ENCODE measurements around the gene SYNGR3. TPM values are rescaled to one million over a fixed set of nuclear protein-coding genes. Genes with fewer than 3 reads are reported as not detected.

SYNGR3 gene
- total RNA-seq, 1 experiment from 2014 or later: 11.9 TPM

- H4K20me1 ChIP-seq (ENCODE audit: control insufficient read depth, insufficient read depth, insufficient read length): no peaks in the 10 kb centered on the region
- Mint-ChIP-seq H3K36me3 (ENCODE audit: insufficient read depth in 1 of 3, low read depth in 3 of 3) (no peaks in the 10 kb centered on the region), H3K4me1 (peaks cover 7 to 8% of the 10 kb centered on the region in 2 experiments), H3K27me3 (ENCODE audit: low read depth) (peaks cover 25% of the 10 kb centered on the region), H3K9me3 (no peaks in the 10 kb centered on the region), H3K27ac (no peak overlapping the region), H3K4me3 (no peak overlapping the region)
- H3K23ac ChIP-seq (ENCODE audit: insufficient read length, low read depth, low read length): no peak overlapping the region
- no peak overlapping the region for H2BK15ac ChIP-seq (ENCODE audit: low read depth, low read length)
- H3K23me2 ChIP-seq (ENCODE audit: insufficient read length, low read depth, low read length, poor library complexity, severe bottlenecking): peaks cover 3% of the 10 kb centered on the region
- DNase-seq: no peak
- no CpG with 5 or more reads among the region's 22 CpGs for WGBS (ENCODE audit: extremely low coverage, insufficient read length, low lambda C conversion rate)
- no peak overlapping the region for H3K4me2 ChIP-seq (ENCODE audit: insufficient read depth, insufficient read length, low read length)
- no peak overlapping the region for H3K14ac ChIP-seq (ENCODE audit: insufficient read depth, low read length)
- H2BK12ac ChIP-seq (ENCODE audit: insufficient read length, low read depth, low read length): no peak overlapping the region
- H2AK5ac ChIP-seq (ENCODE audit: insufficient read length, low read length): no peak overlapping the region
- no peaks in the 10 kb centered on the region for H3K9me3 ChIP-seq (ENCODE audit: control insufficient read depth, low read depth, low read length)
- H4K5ac ChIP-seq (ENCODE audit: insufficient read length, low read depth, low read length): no peak overlapping the region
- no peak overlapping the region for H3K18ac ChIP-seq (ENCODE audit: insufficient read length, low read depth, low read length)
- no peak overlapping the region for H2BK20ac ChIP-seq (ENCODE audit: low read depth, low read length, poor library complexity, severe bottlenecking)
- no peak overlapping the region for H3K27ac ChIP-seq (ENCODE audit: insufficient read length, low read depth, low read length)
- H3K56ac ChIP-seq (ENCODE audit: insufficient read length, low read depth, low read length): no peak overlapping the region
- no peak overlapping the region for H3K4ac ChIP-seq (ENCODE audit: low read depth, low read length)
- no peak overlapping the region for H2BK120ac ChIP-seq (ENCODE audit: low read depth, low read length, poor library complexity, severe bottlenecking)
- peaks cover 7% of the 10 kb centered on the region; the same call in 1 of the 2 replicates for H3K27me3 ChIP-seq (ENCODE audit: insufficient read depth, low read length)
- no peak overlapping the region for H3T11ph ChIP-seq (ENCODE audit: low read length)
- TF ChIP-seq, protein P1, sequence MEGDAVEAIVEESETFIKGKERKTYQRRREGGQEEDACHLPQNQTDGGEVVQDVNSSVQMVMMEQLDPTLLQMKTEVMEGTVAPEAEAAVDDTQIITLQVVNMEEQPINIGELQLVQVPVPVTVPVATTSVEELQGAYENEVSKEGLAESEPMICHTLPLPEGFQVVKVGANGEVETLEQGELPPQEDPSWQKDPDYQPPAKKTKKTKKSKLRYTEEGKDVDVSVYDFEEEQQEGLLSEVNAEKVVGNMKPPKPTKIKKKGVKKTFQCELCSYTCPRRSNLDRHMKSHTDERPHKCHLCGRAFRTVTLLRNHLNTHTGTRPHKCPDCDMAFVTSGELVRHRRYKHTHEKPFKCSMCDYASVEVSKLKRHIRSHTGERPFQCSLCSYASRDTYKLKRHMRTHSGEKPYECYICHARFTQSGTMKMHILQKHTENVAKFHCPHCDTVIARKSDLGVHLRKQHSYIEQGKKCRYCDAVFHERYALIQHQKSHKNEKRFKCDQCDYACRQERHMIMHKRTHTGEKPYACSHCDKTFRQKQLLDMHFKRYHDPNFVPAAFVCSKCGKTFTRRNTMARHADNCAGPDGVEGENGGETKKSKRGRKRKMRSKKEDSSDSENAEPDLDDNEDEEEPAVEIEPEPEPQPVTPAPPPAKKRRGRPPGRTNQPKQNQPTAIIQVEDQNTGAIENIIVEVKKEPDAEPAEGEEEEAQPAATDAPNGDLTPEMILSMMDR (conservative IDR thresholded peaks at IDR 0.05): no peak
- H4K8ac ChIP-seq (replicated peaks; ENCODE audit: insufficient read length, low read depth, low read length): no peak overlapping the region
- no peak overlapping the region for H2AFZ ChIP-seq (ENCODE audit: low read length)
- no peak overlapping the region for H3K9ac ChIP-seq (ENCODE audit: extremely low read depth, insufficient read length, low read length)
- no peaks in the 10 kb centered on the region for H3K79me2 ChIP-seq (ENCODE audit: insufficient read depth, low read length)
- no peaks in the 10 kb centered on the region for H3K79me1 ChIP-seq (ENCODE audit: insufficient read depth, low read depth, low read length, poor library complexity, severe bottlenecking)
- no peak overlapping the region for H2BK5ac ChIP-seq (ENCODE audit: insufficient read length, low read length)
- no peak overlapping the region for H4K91ac ChIP-seq (ENCODE audit: insufficient read length, low read depth, low read length)
- no peaks in the 10 kb centered on the region for H3K4me1 ChIP-seq (ENCODE audit: insufficient read depth, low read length)
Measured at GRCh38 chr16:2029350-2029749, 39.6 kb downstream of the SYNGR3 start.
